Measurements from ENCODE around the gene ADAMTS8. TPM values are rescaled to one million over a fixed set of nuclear protein-coding genes. Genes with fewer than 3 reads are reported as not detected.

Gene ADAMTS8
- total and polyA plus RNA-seq, 9 of the 15 experiments (the other 6 are each of a cell fraction or from before 2014, with no cell fraction given): not detected

- H3K27ac ChIP-seq (ENCODE audit: extremely low read depth, low read depth, low read length): no peak overlapping the region
- H3K36me3 ChIP-seq (ENCODE audit: control insufficient read depth, insufficient read depth, low read length): no peaks in the 10 kb centered on the region
- whole genome bisulfite sequencing (ENCODE audit: insufficient coverage, low coverage, missing lambda C conversion rate): under 1% methylated on average over 16 of the region's 18 CpGs
- no peak for ATAC-seq
- H3K4me3 ChIP-seq: no peak overlapping the region
- intact Hi-C loops (cut with micrococcal nuclease): no loop called here
- no peaks in the 10 kb centered on the region for H3K9me3 ChIP-seq (replicated peaks; ENCODE audit: control insufficient read depth, insufficient read depth, low read depth, low read length)
- no peaks in the 10 kb centered on the region for H3K79me2 ChIP-seq (ENCODE audit: control insufficient read depth, insufficient read depth, low read length)
- ChIA-PET POLR2A (interaction anchor here (0.6 kb wide), 1 partner anchor 600 kb away, joined by 3 read pairs; no protein-coding TSS in a partner anchor), CTCF (ENCODE audit: low intra/inter-chr PET ratio) (no interaction called here)
- H3K4me2 ChIP-seq (ENCODE audit: insufficient read depth, low read length): no peak overlapping the region
- BruUV-seq (replicated peaks): no TSS peak
- no peak for FAIRE-seq
- H2AFZ ChIP-seq (ENCODE audit: low read depth, low read length): no peak overlapping the region
- no peaks in the 10 kb centered on the region; the same call in 1 of the 2 replicates for H4K20me1 ChIP-seq (replicated peaks; ENCODE audit: control insufficient read depth, insufficient read depth, low read length)
- no peak overlapping the region for H3K9ac ChIP-seq (ENCODE audit: insufficient read depth in 1 of 2, low read depth in 2 of 2, low read length in 2 of 2)
- peaks cover 32 to 85% of the 10 kb centered on the region in 2 experiments for H3K27me3 ChIP-seq (ENCODE audit: control insufficient read depth in 2 of 2, insufficient read depth in 2 of 2, low read length in 2 of 2)
- no peaks in the 10 kb centered on the region for H3K4me1 ChIP-seq (replicated peaks in 1 of 2; ENCODE audit: control insufficient read depth in 2 of 2, insufficient read depth in 2 of 2, low read length in 2 of 2)
- H3K9me1 ChIP-seq (ENCODE audit: control insufficient read depth, insufficient read depth, low read length): no peaks in the 10 kb centered on the region
- no peak for DNase-seq (ENCODE audit: extremely low read depth in 1 of 4, low spot score in 3 of 4)
- in situ Hi-C loops (cut with MboI): no loop called here
- TF ChIP-seq FOXO4 (CRISPR knock-in tag; IDR thresholded peaks at IDR 0.05) (no peak), C11orf30 (IDR thresholded peaks at IDR 0.05; ENCODE audit: low read depth) (no peak), ARID4B (CRISPR knock-in tag; IDR thresholded peaks at IDR 0.05) (no peak), RHOXF2B (CRISPR knock-in tag; conservative IDR thresholded peaks at IDR 0.05) (no peak), SMARCC2 (IDR thresholded peaks at IDR 0.05; ENCODE audit: low read depth) (no peak), ZKSCAN8 (CRISPR knock-in tag; IDR thresholded peaks at IDR 0.05) (no peak), RBM39 (optimal IDR thresholded peaks at IDR 0.05; ENCODE audit: low read depth, low read length) (no peak), AFF1 (IDR thresholded peaks at IDR 0.05; ENCODE audit: low read depth in 1 of 2, partially characterized antibody in 2 of 2) (no peak), FIP1L1 (IDR thresholded peaks at IDR 0.05; ENCODE audit: low read depth, low read length, poor library complexity, severe bottlenecking) (no peak), BDP1 (IDR thresholded peaks at IDR 0.05; ENCODE audit: insufficient read depth, insufficient read length) (no peak), ZNF551 (CRISPR knock-in tag; IDR thresholded peaks at IDR 0.05) (no peak), PHF8 (IDR thresholded peaks at IDR 0.05; ENCODE audit: borderline replicate concordance, low read length) (no peak)
These were observed 20.0 kb downstream of the ADAMTS8 start for GRCh38 chr11:130408401-130408890.
